NOMO-1 treated with DMSO at 0.1 percent for 48 hours (cell line): ENCODE data around the gene CDH15.
A peak's percentile ranks its signal among the peaks of the same experiment; 100 is the strongest.

ENCODE experiments used
- DNase-seq: peaks from one replicate; lab custom pipeline; 2025; ENCODE audit not compliant: unreplicated experiment; lab: John Stamatoyannopoulos, UW

The CDH15 gene

DNA sequence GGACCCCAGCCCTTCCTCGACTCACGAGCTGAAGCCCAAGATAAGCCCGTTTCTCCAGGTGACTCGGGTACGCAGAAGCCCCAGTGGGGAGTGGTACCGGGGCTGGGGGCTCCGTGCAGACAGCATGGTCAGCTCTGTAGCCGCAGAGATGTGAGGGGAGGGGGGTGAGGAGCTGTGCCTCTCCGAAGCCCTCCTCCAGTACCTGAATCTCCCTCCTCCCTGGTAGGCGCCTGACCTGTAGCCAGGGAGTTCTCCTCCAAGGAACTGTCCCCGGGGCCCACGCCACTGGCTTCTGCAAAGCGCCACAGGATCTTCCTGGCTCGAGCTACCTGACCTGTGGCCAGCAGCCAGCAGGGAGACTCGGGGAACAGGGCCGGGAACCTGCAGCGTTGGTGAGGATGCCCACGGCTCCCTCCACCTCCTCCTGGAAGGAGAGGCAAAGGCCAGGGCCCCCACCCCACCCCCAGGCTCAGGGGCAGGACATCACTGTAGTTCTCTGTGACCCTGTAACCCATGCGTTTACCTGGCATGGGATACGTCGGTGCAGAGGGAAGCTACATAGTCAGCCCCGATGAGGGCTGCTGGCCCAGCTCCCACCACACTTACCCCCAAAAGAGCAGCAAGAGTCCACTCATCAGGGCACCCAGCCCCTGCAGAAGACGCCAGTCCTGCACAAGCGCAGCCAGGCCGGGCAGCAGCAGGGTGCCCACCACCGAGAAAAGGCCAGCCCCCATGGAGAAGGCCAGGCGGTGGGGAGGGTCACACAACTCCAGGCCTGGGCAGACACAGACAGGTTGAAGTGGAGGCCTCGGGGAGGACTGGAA, 27.1 kb downstream of the CDH15 start:
- no peak for DNase-seq

DNA sequence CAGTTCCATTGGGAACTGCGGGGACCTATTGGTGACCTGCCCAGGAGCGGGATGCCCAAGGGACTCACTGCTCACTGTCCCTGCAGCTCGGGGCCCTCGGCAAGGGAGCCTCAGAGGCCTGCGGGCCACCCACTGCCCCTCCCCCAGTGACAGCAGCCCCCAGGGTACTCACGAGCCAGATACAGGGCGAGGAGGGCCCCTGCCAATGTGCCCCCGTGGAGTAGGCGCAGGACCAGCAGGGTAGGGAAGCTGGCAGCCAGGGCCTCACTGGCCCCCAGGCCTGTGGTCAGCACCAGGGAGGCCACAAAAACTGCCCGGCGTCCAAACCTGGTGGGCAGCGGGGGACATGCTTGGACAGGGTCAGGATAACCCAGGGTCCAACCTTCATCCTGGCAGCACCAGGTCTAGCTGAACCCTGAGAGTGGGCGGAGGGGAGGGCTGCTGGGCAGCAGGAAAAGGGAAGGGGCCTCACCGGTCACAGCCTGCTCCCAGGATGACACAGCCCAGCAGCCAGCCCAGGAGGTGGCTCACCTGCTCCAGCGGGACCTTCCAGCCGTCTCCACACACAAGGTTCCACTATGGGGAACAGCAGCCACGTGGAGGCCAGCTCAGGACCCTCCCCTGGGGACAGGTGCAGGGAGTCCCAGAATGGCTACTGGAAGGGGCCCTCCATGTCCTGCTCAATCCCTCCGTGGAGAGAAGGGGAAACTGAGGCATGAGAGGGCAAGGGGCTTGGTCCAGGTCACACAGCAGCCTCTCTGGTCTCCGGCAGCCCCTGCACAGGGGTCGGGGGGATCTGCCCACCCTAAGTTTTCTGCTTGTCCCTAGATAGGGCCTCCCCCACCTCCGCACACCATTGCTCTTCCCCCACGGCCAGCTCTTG, 27.9 kb downstream of the CDH15 start:
- DNase-seq = no peak

DNA sequence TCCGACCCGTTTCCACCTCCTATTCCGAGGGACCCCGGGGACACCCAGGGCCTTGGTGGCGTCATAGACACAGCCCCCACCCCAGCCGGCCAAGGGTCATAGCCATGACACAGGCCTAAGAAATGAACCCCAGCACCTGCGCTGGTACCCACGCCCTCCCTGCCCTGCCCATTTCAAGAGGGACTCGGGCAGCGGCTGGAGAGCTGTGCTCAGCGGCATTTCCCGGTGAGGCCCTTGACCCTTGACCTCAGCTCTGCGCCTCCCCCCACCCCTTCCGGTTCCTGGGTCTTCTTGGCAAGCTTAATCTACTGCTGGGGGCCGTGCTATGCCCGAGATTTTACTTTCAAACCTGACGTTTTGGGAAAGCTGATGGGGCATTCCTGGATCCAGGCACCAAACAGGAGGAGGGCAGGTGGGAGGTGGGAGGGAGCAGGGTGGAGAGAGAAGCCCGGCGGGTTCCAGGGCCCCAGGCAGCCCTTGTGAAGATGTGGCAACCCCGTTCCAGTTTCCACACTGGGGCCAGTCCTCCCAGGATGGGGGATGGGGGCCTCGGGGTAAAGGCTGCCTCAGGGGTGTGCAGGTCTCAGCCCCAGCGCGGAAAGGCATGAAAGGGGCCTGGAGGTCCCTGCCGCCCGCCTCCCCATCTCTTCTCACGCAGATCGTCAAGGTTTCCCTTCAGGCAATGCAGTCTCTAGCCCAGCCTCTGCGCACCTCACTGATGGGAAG, 28.7 kb downstream of the CDH15 start, which contains the start of gene SLC22A31:
Gene SLC22A31, minus strand, starts transcription at position 414 of the 726 bp plus-strand sequence. Its CDS starts 36 bp downstream, at position 378.
- DNase-seq = no peak

DNA sequence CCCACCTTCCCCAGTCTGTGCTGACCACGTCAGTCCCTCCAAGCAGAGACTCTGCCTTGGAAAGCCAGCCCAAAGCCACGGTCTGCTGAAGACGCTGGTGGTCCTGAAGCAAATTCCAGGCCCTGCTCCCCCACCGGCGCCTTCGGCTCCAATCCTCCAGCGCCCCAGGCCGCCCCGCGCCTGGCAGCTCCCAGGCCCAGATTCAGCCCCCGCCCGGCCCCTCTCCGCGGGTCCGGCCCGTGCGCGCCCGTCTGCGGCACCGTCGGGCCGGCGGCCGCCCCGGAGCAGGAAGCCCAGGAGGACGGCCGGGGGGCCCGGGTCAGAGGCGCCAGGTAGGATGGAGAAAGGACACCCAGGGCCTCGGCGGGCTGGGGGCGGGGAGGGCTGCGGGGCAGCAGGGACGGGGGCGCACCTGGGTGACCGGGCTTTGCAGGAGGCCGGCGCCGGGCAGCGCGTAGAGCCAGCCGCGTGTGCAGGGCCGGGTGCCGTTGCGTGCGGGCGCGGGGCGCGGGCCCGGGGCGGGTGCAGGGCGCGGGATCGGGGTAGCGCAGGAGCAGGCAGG, 29.4 kb downstream of the CDH15 start:
- DNase-seq = no peak

DNA sequence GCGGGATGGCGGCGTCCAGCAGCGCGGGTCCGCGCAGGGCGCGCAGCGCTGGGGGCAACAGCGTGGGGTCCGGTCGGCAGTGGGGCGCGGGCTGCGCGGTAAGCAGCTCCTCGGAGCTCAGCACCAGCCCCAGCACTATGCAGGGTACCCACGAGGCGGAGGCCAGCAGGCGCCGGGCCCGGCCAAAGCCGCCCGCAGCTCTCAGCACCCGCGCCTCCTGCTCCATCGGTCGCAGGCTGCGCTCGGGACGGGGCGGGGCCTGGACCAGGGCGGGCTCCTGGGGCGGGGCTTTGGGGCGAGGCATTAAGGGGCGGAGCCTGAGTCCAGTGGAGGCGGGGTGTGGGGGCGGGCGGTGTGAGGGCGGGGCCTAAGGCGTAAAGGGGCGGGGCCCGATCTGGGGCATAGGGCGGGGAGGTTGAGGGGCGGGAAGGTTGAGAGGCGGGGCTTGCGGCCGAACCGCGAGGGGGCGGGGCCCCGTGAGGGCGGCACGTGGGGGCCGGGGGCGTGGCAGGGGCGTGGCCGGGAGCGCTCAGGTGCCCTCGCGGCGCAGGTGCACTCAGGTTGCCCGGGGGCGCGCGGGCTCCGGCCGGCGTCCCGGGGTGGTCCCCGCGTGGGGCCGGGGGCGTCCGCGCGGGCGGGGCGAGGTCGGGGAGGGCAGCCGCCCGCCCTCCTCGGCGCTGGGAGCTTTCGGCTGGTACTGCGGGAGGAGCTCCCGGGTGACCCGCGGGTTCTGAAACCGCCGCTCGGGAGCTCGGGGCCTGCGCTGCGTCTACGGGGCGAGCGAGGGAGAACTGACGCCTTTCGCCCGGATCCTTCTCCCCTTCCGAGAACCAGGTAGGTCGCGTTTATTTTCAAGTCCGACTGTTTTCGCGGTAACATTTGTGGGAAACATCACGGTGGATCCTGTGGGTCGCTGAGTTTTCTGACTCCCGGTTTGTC, 30.2 kb downstream of the CDH15 start:
- DNase-seq = no peak

DNA sequence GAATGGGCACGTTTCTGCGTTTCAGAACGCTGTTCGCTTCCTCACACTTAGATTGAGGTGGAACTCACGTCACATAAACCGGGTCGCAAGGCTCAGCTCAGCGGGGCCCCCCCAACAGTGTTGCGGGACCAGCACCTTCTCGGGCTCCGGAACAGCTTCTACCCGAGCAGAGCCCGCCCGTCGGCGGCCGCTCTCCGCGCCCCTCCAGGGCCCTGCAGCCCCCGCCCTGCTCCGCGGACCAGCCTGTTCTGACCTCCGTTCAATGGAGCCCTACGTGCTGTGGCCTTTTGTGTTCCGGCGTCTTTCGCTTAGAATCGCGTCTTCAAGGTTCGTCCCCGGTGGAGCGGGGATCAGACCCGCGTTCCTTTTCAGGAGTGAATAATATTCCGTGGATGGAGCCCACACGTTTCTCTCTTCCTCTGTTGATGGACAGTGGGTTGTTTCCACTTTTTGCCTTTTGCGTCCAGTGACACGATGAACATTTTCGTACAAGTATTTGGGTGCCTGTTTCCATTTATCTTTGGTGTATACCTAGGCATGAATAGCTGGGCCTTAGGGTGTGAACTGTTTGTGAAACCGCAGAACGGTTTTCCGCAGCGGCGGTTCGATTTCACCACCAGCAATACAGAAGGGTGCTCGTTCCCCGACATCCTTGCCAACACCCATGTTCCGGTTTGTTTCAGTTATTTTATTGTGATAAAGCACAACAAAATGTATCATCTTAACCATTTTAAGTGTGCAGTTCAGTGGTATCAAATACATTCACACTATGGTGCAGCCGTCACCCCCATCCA, 31.1 kb downstream of the CDH15 start:
- DNase-seq = no peak

DNA sequence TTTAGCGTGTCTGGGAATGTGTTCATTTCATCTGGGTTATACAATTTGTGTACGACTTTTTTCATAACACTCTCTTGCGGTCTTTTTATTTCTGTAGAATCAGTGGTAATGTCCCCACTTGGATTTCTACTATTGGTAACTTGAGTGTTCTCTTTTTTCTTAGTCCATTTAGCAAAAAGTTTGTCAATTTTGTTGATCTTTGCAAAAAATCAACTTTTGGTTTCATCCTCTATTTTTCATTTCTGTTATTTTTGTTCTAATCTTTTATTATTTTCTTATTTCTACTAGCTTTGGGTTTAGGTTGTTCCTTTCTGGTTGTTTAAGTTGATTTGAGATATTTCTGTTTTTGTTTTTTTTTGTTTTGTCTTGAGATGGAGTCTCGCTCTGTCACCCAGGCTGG, 36.4 kb downstream of the CDH15 start:
- DNase-seq = no peak

DNA sequence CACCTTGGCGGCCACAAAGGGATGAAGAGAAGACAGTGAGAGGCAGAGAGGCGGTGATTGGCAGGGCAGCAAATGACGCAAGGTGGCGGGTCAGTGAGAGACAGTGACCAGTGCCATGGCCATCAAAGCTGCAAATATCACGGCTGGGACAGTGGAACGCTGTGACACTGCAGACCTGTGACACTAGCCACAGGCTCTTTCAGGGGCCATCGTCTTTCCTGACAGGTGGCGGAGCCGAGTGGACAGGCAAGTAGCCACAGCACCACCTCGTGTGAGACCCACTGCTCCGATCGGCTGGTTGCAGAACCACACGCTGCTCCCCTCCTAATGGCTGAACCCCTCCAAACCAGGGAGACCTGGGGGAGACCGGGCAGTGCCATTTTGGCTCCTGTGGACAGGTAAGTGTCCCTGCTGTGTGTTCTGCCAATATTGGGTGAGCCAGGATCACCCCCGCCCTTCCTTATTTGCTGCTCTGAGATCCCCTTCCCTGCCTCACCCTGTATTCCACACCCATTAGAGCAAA, 38.0 kb downstream of the CDH15 start:
- no peak for DNase-seq

DNA sequence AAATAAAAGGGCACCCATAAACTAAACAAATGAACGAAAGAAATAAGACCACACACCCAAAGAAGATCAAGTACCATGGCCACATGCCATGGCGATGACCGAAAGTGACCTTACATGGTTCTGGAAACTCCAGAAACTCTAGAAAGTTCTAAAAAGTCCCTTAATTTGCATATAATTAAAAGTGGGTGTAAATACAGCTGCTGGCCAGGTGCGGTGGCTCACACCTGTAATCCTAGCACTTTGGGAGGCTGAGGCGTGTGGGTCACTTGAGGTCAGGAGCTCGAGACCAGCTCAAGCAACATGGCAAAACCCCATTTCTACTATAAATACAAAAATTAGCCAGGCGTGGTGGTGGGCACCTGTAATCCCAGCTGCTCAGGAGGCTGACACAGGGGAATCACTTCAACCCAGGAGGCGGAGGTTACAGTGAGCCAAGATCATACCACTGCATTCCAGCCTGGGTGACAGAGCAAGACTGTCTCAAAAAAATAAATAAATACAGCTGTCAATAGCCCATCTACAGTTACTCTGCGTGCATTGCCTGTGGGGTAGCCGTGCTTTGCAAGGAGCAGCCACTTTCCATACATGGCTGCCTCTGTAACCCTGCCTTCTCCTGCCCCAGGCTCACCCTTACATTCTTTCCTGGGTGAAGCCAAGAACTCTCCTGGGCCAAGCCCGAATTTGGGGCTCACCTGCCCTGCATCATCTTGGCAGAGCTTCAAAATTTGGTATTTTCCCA, 38.8 kb downstream of the CDH15 start:
- DNase-seq = no peak

DNA sequence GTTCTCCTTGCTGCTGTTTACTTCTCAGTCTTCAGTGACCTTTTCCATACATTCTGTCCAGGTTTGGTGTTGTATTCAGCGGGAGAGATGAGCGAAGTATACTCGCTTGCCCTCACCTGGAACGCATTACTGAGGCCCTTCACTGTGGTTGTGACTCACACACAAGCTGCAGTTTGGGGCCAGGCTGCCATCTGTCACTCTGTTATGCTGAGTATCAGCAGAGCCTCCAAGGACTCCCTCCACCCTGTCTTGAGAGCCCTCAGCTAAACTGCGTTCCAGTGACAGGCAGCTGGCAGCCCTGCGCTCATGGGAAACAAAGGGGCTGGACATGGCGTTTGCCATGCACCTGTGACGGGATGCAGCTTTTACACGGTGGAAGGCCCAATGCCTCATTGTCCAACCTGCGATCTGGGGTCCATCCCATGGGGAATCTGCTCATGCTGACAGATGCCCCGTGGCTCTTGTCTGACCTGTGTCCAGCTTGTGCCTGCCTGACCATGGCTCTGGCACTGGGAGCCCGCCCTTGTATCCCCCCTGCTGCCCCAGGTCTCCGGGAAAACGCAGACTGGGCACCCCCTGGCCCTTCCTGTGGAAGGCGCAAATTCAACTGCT, 39.5 kb downstream of the CDH15 start:
- no peak for DNase-seq

DNA sequence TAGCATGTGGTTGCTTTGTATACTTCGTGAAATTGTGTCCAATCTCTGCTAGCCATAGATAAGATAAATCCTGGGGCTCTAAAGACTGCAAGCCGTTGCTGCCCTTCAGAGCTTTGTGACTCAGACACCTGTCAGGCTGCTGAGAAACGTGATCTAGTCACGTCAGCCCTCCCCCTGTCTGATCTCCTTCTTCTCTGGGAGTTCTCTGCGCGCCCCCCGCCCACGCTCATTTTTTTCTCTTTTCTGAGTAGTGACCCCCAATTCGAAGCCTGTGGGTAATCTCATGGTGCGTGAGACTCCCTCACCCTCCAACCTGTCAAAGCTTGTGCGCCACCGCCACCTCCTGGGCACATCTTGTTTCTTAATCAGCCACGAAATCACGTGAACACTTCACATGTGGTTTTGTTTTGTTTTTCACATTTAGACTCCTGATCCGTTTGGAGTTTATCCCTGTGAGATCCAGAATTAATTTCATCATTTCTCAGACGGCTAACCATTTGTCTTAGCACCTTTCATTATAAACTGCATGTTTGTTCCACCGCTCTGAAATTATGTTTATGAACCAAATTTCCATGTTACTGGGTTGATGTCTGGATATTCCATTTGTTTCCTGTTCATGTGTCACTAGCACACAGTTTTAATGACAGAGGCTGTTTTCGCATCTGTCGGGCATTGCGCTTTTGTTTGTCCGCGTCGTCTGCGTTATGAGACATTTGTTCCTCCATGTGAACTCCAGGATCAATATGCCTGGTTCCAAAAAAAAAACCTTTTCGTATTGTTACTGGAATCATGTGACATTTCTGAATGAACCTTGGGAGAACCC, 45.0 kb downstream of the CDH15 start:
- DNase-seq = peak; percentile 73

DNA sequence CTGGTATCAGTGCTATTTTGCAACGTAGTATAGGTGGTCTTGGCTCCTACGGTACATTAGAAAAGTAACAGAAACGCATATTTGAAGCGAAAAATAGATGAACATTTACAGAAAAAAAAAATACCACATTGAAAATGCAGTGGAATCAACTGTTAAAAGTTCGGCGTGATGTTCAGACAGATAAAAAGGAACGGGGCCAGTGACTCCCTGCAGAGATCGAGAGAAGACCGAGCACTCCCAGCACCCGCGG, 45.5 kb downstream of the CDH15 start:
- DNase-seq = no peak

DNA sequence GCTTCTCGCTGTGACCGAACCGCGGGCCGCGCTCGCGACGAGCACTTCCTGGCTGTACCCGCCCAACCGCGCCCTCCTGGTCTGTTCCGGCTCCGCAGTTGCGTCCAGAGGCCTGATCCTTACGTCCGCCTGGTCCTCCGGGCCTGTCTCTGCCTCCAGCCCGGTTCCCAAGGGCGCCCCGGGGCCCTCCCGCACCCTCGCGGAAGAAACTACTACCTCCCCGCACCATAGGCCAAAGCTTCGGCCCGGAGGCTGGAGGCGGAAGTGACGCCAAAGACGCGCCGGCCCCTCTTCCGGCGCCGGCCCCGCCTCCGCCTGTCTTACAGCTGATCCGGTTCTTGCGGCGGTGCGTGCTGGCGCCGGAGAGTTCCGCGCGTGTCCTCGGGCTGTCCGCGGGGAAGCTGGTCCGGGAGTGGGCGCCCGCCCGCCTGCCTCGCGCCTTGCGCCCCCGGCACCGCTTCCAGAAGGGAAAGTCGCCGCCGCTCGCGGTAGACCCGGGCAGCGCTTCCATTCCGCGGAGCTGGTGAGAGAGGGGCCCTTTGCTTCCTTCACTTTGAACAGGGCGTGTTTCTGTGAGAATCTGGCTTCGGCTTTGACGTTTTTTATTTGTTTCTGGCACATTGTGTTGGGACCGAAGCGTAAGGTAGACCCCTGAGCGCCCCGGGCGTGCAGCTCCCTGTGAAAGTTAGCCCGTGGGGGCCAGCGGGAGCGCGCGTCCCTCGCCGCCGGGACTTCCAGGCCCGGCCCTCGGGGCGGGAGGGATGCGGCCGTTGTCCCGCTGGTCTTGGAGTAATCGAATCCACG, 46.0 kb downstream of the CDH15 start, which contains the start of gene ZNF778:
Gene ZNF778, plus strand, starts transcription at position 316 of the 804 bp plus-strand sequence. CDS start 3,425 bp downstream, outside the sequence.
- peak; percentile 79 for DNase-seq

DNA sequence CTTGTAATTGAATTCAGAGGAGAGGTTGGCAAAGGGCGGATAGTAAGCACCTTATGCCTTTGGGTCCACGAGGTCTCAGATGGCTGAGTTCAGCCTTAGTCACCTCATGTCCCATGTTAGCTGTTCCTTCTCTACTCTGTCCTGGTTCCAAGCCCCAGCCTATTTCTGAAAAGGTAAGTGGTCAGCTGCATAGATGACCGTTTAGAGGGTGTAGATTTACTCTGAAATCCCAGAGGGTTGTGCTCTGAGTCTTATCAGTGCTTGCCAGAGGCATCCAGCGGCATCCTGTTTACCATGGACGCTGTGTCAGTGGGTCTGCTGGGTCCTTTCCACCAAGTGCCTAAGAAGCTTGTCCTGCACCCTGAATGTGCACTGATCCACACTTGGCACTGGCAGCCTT, 47.8 kb downstream of the CDH15 start:
- no peak for DNase-seq

DNA sequence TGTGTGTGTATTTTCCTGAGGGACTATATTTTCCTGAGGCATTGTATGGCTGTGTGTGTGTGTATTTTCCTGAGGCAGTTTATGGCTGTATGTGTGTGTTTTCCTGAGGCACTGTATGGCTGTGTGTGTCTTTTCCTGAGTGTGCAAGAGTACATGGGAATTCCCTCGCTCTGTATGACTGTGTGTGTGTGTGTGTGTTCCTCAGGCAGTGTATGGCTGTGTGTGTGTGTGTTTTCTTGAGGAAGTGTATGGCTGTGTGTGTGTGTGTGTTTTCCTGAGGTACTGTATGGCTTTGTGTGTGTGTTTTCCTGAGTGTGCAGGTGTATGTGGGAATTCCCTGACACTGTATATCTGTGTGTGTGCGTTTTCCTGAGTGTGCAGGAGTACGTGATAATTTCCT, 50.1 kb downstream of the CDH15 start:
- DNase-seq = no peak

DNA sequence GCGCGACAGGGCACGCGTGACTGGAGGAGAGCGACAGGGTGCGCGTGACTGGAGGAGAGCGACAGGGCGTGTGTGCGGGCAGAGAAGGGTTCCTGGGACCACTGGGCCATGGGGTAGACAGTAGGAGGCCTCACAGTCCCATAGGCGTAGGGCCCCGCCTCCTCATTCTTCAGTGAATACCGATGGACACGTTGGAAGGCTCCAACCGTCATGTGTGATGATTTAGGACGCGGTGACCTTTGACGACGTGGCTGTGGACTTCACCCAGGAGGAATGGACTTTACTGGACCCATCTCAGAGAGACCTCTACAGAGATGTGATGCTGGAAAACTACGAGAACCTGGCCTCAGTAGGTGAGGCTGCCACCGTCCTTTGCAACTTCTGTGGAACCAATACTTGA, 51.4 kb downstream of the CDH15 start:
- DNase-seq = no peak
